ENCODE results near the gene WNT6.

The WNT6 gene

GRCh38 chr2:218858138-218858445, 1.5 kb upstream of the WNT6 start:
- DNase-seq: no peak

DNA sequence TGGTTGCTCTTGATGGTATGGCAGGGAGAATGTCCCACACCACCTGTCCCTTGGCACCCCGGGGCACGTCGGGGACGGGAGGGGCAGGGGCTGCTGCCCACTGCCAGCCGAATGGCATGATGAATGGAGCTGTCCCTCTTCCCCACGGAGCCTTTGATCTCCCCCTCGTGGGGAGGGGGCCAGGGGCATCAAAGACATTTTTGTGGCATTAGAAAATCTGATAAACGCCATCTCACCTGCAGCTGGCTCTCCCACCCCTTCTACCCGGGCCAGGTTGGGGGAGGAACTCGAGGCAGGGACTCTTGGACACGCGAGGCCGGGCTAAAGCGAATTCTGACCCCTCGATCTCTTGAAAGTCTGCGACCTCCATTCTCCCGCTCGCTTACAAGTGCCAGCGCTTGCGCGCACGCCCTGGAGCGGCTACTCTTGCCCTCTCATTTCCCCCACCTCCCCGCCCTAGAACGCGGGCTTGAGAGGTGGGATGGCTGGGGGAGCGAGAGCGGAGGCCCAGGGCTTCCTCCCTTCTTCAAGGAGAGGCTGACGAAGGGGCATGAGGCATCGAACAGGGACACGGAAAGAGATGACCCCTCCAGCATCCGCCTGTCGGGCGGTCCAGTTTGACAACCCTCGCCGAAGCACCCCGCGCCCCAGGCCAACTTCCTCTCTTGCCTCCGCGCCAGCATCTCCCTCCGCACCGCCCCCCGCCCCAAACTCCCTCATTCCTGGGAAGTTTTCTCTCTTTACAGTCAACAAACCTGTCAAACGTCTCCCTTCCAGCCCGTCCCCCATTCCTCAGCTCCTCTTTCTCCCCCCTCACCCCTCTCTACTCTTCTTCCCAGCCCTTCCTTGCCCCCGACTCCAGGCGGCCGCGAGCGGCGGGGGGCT, 692 bp upstream of the WNT6 start:
- DNase-seq: no peak

GRCh38 chr2:218859988-218860831, 605 bp downstream of the WNT6 start:
- DNase-seq: no peak

DNA sequence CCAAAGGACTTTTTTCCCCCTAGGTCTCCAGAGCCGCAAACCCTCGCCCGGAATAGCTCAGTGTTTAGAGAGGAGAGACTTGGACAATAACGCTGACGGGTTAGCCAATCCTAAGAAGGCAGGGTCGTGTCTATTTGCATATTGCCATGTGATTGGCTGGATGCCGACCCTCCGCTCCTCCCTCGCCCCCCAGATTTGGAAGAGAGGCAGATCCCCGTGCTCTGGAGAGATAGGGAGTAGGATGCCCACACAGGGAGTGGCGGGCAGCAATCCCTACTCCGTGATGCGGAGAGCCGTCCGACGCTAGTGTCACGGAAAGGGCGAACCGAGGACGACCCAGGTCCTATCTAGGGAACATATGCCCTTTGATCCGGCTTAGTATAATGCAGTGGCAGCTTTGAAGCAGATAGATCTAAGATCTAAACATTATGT, 1.4 kb downstream of the WNT6 start:
- peak; percentile 68 for DNase-seq

DNA sequence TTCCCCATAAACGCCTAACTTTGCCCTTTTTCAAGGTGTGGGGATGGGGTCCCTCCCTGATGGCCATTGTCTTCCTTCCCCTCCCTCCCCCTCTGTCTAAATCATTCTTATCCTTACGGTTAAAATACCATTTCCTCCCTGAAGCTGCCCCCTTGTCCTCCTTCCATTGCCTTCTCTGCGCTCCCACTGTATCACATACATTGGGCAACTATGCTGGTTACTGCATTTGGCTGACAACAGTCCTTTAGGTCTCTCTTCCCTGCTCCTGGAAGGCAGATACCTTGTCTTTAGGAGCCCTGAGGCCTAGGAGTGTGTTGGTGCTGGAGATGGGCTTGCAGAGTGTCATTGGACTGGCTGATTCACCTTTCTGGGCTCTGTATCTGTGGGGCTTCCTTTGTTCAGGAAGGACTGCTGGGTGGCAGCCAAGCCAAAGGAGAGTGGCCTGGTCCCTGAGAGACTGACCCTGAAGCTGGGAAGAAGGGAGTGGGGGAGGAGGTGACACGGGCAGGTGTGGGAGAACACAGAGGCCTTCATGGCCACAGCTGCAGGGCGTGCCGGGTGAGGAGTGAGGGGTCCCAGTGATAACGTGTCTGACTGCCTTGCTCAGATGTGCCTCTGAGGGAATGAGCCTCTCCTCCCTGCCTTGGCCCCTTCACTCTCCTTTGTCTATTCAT, 2.2 kb downstream of the WNT6 start:
- DNase-seq: no peak

GRCh38 chr2:218863021-218863520, 3.5 kb downstream of the WNT6 start:
- no peak for DNase-seq

GRCh38 chr2:218865396-218865795, 5.8 kb downstream of the WNT6 start:
- no peak for DNase-seq

DNA sequence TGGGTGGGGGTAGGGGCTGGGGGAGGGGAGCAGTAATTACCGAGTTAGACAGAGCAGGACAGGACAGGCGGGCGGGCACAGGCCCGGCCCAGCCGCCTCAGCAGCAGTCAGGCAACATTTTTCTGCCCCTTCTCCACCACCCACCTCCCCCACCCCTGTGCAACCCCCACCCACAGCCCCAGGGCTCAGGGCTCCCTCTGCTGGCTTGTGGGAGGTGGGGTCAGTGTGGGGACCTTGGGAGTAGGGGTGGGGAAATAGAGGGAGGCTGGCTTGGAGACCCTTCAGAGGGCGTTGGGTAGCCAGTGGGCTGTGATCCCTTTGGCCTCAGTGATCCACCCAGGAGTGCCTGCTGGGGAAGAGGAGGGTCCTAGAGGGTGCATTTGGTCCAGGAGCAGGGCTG, 6.4 kb downstream of the WNT6 start:
- no peak for DNase-seq

- no peak for DNase-seq
Observed at GRCh38 chr2:218867900-218868299, 8.3 kb downstream of the WNT6 start.

- no peak for DNase-seq
Observed at GRCh38 chr2:218869064-218869463, 9.5 kb downstream of the WNT6 start.

- DNase-seq: no peak
Observed at GRCh38 chr2:218870984-218871344, 11.4 kb downstream of the WNT6 start.

- no peak for DNase-seq
Observed at GRCh38 chr2:218871345-218872302, 12.0 kb downstream of the WNT6 start.

- DNase-seq: no peak
Observed at GRCh38 chr2:218872645-218873358, 13.2 kb downstream of the WNT6 start.

GRCh38 chr2:218873359-218874194, 14.0 kb downstream of the WNT6 start:
- DNase-seq: no peak

- DNase-seq: no peak
Observed at GRCh38 chr2:218875692-218876246, 16.2 kb downstream of the WNT6 start.

DNA sequence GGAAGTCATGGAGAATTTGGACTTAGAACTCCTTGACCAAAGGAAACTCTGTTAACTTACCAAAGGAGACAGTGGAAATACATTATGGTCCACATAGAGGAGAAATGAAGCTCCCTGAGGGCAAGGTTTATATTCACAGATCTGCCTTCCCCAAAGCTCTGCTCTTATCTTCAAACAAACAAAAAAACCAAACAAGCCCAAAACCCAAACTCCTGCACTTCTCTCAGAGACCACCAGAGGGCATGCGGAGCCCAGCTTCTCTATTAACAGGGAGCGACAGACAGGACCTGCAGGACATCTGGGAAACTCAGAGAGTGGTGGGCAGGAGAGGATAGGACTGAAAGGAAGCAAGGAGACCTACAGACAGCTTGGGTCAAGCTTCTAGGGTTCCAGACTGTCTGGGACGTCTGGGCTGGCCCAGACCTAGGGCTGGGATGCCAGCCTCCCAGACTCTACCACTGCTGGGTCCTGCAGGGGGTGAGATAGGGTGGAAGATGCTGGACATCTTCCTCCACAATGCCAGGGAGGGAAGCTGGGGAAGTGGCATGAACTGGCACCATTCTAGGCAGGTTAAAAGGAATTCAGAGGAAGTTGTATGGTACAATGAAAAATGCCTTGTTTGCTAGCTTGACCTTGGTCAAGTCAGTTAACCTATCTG, 17.1 kb downstream of the WNT6 start:
- DNase-seq: peak; percentile 53

DNA sequence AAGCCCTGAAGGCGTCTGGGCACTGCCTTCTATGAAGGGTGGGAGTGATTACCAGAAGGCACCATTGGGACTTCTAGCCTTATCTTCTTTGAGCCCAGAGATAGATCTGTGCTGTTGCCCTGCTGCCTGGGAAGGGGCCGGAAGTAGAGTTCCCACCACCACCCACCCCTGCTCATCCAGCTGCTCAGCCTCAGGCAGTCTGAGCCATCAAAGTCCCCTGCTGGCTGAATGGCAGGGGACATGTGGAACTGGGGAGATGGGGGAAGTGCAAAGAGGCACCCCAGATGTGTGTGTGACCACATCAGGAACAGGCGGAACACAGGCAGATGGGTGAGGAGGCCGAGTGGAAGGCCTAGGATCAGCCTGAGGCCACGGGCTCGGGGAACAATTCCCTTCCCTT, 17.7 kb downstream of the WNT6 start:
- no peak for DNase-seq

GRCh38 chr2:218877891-218878290, 18.3 kb downstream of the WNT6 start:
- DNase-seq: no peak

- no peak for DNase-seq
Observed at GRCh38 chr2:218878486-218878885, 18.9 kb downstream of the WNT6 start.

Data from fibroblast of upper back skin (primary cell).